Mucosa of stomach (tissue), 1 donor: ENCODE data around the gene PCDHGA5.
"Not testable (repeated sequence)": the region's sequence is repeated elsewhere in the genome, so short reads cannot be mapped to it uniquely, and the experiment has no call there.

Experiments
- H3K27me3 ChIP-seq: one replicate; pipeline ENCODE4 v1.7.0; 2013; ENCODE audit warnings: mild to moderate bottlenecking, low read length; ENCODE audit not compliant: control insufficient read depth, insufficient read depth
- H3K36me3 ChIP-seq: one replicate; pipeline ENCODE4 v1.7.0; 2013; ENCODE audit warnings: low read length; ENCODE audit not compliant: control insufficient read depth, insufficient read depth
- H3K4me1 ChIP-seq: one replicate; pipeline ENCODE4 v1.7.0; 2013; ENCODE audit warnings: mild to moderate bottlenecking, low read length; ENCODE audit not compliant: control insufficient read depth, insufficient read depth
- H3K4me3 ChIP-seq: one replicate; pipeline ENCODE4 v1.7.0; 2013; ENCODE audit warnings: low read length
- H3K9ac ChIP-seq: one replicate; pipeline ENCODE4 v1.7.0; 2013; ENCODE audit warnings: mild to moderate bottlenecking, low read length, moderate library complexity
- H3K9me3 ChIP-seq: one replicate; pipeline ENCODE4 v1.7.0; 2013; ENCODE audit warnings: mild to moderate bottlenecking, low read length, moderate library complexity; ENCODE audit not compliant: control insufficient read depth
- donor health status: Pancreatic carcinoma.

The PCDHGA5 gene

DNA sequence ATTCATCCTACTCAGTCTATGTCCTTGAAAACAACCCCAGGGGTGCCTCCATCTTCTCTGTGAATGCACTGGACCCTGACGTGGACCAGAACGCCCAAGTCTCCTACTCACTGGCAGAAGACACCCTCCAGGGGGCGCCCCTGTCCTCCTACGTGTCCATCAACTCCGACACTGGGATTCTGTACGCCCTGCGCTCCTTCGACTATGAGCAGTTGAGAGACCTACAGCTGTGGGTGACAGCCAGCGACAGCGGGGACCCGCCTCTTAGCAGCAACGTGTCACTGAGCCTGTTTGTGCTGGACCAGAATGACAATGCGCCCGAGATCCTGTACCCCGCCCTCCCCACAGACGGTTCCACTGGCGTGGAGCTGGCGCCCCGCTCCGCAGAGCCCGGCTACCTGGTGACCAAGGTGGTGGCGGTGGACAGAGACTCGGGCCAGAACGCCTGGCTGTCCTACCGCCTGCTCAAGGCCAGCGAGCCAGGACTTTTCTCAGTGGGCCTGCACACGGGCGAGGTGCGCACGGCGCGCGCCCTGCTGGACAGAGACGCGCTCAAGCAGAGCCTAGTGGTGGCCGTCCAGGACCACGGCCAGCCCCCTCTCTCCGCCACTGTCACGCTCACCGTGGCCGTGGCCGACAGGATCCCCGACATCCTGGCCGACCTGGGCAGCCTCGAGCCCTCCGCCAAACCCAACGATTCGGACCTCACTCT, 11.6 kb downstream of the PCDHGA5 start:
- H3K4me3 ChIP-seq, H3K36me3 ChIP-seq, H3K9ac ChIP-seq, H3K4me1 ChIP-seq: not testable (repeated sequence)
- Histone ChIP-seq H3K9me3 (peaks cover 18% of the 10 kb centered on the region), H3K27me3 (peaks cover 17% of the 10 kb centered on the region)

DNA sequence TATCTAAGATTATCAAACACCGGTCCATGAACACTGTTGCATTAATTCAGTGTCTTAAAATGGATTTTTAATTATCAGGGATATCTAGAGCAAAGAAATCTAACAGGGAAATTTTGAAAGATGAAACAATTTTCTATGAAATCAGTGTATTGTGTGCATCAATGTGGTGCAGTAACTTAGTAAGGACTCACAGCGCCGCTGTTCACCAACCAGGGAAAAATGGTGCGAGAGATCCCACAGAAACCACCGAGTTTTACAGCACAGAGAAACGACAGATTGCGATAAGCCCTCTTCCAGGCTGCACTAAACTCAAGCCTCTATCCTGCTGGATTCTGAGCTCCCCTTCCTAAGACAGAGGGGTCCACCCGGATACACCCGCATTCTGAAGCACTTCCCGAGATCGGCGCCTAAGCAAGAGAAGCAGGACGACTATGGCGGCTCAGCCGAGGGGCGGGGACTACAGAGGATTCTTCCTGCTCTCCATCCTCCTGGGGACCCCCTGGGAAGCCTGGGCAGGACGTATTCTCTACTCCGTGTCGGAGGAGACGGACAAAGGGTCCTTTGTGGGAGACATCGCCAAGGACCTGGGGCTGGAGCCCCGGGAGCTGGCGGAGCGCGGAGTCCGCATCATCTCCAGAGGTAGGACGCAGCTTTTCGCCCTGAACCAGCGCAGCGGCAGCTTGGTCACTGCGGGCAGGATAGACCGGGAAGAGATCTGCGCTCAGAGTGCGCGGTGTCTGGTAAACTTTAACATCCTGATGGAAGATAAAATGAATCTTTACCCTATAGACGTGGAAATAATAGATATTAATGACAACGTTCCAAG, 18.7 kb downstream of the PCDHGA5 start, which contains the start of gene PCDHGA7:
Gene PCDHGA7, plus strand, starts transcription at position 274 of the 826 bp plus-strand sequence. Its CDS starts 158 bp downstream, at position 432.
- peak within 1 kb of the TSS; percentile 41 for H3K4me3 ChIP-seq
- no peaks in the 10 kb centered on the region for H3K36me3 ChIP-seq
- H3K4me1 ChIP-seq = no peaks in the 10 kb centered on the region
- peaks cover 15% of the 10 kb centered on the region for H3K9me3 ChIP-seq
- no peak within 1 kb of the TSS for H3K9ac ChIP-seq
- H3K27me3 ChIP-seq = peaks cover 15% of the 10 kb centered on the region

GRCh38 chr5:141383345-141383744, 19.4 kb downstream of the PCDHGA5 start:
- no peak overlapping the region for H3K4me3 ChIP-seq
- no peak overlapping the region for H3K9ac ChIP-seq
- no peaks in the 10 kb centered on the region for H3K36me3 ChIP-seq
- H3K4me1 ChIP-seq = no peaks in the 10 kb centered on the region
- peaks cover 17% of the 10 kb centered on the region for H3K27me3 ChIP-seq
- peaks cover 17% of the 10 kb centered on the region for H3K9me3 ChIP-seq

DNA sequence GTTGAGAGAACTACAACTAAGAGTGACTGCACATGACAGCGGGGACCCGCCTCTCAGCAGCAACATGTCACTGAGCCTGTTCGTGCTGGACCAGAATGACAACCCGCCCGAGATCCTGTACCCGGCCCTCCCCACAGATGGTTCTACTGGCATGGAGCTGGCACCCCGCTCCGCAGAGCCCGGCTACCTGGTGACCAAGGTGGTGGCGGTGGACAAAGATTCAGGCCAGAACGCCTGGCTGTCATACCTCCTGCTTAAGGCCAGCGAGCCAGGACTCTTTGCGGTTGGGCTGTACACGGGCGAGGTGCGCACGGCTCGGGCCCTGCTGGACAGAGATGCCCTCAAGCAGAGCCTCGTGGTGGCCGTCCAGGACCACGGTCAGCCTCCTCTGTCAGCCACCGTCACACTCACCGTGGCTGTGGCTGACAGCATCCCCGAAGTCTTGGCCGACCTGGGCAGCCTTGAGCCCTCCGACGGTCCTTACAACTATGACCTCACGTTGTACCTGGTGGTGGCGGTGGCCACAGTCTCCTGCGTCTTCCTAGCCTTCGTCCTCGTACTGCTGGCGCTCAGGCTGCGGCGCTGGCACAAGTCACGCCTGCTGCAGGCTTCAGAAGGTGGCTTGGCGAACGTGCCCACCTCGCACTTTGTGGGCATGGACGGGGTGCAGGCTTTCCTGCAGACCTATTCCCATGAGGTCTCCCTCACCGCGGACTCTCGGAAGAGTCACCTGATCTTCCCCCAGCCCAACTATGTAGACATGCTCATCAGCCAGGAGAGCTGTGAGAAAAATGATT, 20.7 kb downstream of the PCDHGA5 start:
- Histone ChIP-seq H3K4me1 (no peaks in the 10 kb centered on the region), H3K27me3 (peaks cover 28% of the 10 kb centered on the region), H3K4me3 (no peak overlapping the region), H3K36me3 (no peaks in the 10 kb centered on the region), H3K9ac (no peak overlapping the region), H3K9me3 (peaks cover 23% of the 10 kb centered on the region)

- H3K36me3 ChIP-seq, H3K4me1 ChIP-seq, H3K4me3 ChIP-seq, H3K9ac ChIP-seq: not testable (repeated sequence)
- Histone ChIP-seq H3K27me3 (peaks cover 27% of the 10 kb centered on the region), H3K9me3 (peaks cover 23% of the 10 kb centered on the region)
Measured at GRCh38 chr5:141387557-141388311, 23.8 kb downstream of the PCDHGA5 start, which contains the start of gene PCDHGB4. PCDHGB4 (plus strand) TSS chr5:141387698; CDS start chr5:141387885, 187 bp downstream.

DNA sequence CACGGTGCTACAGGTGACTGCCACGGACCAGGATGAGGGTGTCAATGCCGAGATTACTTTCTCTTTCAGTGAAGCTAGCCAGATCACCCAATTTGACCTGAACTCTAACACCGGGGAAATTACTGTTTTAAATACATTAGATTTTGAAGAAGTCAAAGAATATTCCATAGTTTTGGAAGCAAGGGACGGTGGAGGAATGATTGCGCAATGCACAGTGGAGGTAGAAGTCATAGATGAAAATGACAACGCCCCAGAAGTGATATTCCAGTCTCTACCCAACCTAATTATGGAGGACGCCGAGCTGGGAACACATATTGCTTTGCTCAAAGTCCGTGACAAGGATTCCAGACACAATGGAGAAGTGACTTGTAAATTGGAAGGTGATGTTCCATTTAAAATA, 24.7 kb downstream of the PCDHGA5 start:
- Histone ChIP-seq H3K4me1 (no peaks in the 10 kb centered on the region), H3K27me3 (peaks cover 20% of the 10 kb centered on the region), H3K9me3 (peaks cover 14% of the 10 kb centered on the region), H3K9ac (no peak overlapping the region), H3K4me3 (no peak overlapping the region), H3K36me3 (no peaks in the 10 kb centered on the region)

- Histone ChIP-seq H3K9me3 (peaks cover 12% of the 10 kb centered on the region), H3K36me3 (no peaks in the 10 kb centered on the region)
Measured at GRCh38 chr5:141389153-141390042, 25.4 kb downstream of the PCDHGA5 start.

DNA sequence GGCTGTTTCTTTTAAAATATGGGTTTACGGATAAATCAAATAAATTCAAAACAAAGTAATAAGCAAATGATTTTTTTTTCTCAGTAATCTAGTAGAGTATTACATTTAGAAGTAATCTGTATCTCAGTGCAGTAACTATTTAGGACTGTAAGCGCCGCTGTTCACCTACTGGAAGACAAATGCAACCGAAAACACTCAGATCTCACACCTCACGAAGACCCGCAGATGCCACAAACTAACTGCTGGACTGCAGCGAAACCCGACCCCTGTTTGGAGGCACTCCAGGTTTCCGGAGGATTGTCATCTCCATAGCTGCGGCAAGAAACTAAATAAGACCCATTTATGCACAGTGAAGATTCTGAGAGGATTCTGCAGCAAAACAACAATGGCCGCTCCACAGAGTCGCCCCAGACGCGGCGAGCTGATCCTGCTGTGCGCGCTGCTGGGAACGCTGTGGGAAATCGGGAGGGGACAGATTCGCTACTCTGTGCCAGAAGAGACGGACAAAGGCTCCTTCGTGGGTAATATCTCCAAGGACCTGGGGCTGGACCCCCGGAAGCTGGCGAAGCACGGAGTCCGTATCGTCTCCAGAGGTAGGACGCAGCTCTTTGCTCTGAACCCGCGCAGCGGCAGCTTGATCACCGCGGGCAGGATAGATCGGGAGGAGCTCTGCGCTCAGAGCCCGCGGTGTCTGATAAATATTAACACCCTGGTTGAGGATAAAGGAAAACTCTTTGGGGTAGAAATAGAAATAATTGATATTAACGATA, 28.7 kb downstream of the PCDHGA5 start, which contains the start of gene PCDHGA8:
Gene PCDHGA8, plus strand, starts transcription at position 205 of the 770 bp plus-strand sequence. Its CDS starts 181 bp downstream, at position 386.
- no peaks in the 10 kb centered on the region for H3K36me3 ChIP-seq
- no peak within 1 kb of the TSS for H3K4me3 ChIP-seq
- H3K4me1 ChIP-seq = no peaks in the 10 kb centered on the region
- no peak within 1 kb of the TSS for H3K9ac ChIP-seq
- H3K27me3 ChIP-seq = peaks cover 16% of the 10 kb centered on the region
- H3K9me3 ChIP-seq = peaks cover 17% of the 10 kb centered on the region

More at GRCh38 chr5:141389153-141390042, 25.4 kb downstream of the PCDHGA5 start:
- no peak overlapping the region for H3K4me3 ChIP-seq
- H3K4me1 ChIP-seq = no peaks in the 10 kb centered on the region
- H3K27me3 ChIP-seq = peaks cover 16% of the 10 kb centered on the region
- H3K9ac ChIP-seq = no peak overlapping the region

DNA sequence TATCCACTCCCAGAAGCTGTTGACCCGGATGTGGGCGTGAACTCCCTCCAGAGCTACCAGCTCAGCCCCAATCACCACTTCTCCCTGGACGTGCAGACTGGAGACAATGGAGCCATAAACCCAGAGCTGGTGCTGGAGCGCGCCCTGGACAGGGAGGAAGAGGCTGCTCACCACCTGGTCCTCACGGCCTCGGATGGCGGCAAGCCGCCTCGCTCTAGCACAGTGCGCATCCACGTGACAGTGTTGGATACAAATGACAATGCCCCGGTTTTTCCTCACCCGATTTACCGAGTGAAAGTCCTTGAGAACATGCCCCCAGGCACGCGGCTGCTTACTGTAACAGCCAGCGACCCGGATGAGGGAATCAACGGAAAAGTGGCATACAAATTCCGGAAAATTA, 29.3 kb downstream of the PCDHGA5 start:
- Histone ChIP-seq H3K9me3 (peaks cover 15% of the 10 kb centered on the region), H3K4me1 (no peaks in the 10 kb centered on the region), H3K27me3 (peaks cover 15% of the 10 kb centered on the region), H3K36me3 (no peaks in the 10 kb centered on the region), H3K9ac (no peak overlapping the region), H3K4me3 (no peak overlapping the region)
